GM21447 (cell line): ENCODE results near the gene ASB6.
"Not testable (repeated sequence)": the region's sequence is repeated elsewhere in the genome, so short reads cannot be mapped to it uniquely, and the experiment has no call there.

Experiments used
- ATAC-seq: cut with Tn5 transposase; IDR thresholded peaks from one replicate; pipeline ENCODE4 v1.9.1; 2021; ENCODE audit not compliant: unreplicated experiment

ASB6 gene

DNA sequence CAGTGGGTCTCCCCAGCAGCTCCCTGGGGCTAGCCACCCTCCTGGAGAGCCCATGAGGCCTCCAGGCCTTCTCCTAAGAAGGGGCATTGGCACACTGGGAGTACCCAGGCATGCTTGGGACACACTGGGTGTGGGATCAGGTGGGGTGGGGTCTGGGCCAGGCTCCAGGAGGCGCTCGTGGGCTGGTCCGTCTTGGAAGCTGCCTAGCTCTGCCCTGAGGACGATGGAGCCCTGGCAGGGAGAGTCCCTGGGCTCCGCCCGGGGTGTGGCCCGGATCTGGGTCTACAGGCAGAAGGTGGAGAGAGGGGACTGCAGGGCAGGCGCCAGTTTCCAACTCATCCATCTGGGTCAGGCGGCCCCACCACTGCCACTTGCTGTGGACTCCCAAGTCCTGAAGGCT is 25.9 kb upstream of the ASB6 start:
- no peak for ATAC-seq

DNA sequence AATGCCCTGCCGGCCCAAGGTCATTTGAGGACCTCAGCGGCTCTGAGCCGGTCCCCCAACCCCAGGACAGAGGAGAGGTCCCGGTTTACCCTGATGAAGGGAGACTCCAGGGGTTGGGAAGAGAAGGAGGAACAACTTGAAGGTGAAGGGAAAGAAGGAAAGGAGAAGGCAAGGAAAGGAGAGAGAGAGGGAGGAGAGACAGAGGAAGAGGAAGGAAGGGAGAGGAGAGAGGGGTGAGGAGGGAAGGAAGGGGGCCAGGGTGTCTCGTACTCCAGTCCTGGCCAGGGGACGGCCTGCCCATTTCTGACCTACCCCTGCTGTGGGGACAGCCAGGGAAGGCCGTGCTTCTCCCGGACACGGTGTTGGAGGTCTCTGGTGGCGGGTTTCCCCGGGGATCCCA is 25.4 kb upstream of the ASB6 start:
- no peak for ATAC-seq

GRCh38 chr9:129666575-129666974 is 24.6 kb upstream of the ASB6 start:
- no peak for ATAC-seq

DNA sequence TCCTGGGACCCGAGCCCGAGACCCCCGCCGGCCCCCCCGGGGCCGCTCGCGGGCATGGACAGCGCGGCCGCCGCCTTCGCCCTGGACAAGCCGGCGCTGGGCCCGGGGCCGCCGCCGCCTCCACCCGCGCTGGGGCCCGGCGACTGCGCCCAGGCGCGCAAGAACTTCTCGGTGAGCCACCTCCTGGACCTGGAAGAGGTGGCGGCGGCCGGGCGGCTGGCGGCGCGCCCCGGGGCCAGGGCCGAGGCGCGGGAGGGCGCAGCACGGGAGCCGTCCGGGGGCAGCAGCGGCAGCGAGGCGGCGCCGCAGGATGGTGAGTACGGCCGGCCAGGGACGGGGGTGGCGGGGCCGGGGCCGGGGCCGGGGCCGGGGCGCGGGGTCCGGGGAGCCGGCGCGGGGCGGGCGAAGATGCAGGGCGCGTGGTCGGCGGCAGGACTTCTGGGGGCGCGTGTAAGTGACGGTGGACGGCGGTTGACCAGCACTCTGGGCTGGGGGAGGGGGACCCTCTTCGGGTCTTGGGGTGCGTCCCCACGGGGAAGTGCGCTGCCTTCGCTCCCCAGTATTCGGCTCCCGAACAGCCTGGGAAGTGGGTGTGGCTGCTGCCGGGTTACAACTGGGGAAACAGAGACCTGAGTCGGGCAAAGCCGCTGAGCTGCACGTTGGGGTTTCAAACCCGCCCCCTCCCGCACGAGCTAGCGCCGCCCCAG is 24.0 kb upstream of the ASB6 start:
- ATAC-seq, result no peak

GRCh38 chr9:129665389-129665775 is 23.4 kb upstream of the ASB6 start, which contains the start of gene PRRX2:
Gene PRRX2, plus strand, starts transcription at chr9:129665647. Its CDS starts 221 bp downstream, at chr9:129665868.
- no peak for ATAC-seq

GRCh38 chr9:129664746-129665388 is 22.9 kb upstream of the ASB6 start:
- no peak for ATAC-seq

- ATAC-seq, result not testable (repeated sequence)
These were observed 20.3 kb upstream of the ASB6 start for GRCh38 chr9:129662239-129662638.

GRCh38 chr9:129661029-129661428 is 19.1 kb upstream of the ASB6 start:
- ATAC-seq, result no peak

DNA sequence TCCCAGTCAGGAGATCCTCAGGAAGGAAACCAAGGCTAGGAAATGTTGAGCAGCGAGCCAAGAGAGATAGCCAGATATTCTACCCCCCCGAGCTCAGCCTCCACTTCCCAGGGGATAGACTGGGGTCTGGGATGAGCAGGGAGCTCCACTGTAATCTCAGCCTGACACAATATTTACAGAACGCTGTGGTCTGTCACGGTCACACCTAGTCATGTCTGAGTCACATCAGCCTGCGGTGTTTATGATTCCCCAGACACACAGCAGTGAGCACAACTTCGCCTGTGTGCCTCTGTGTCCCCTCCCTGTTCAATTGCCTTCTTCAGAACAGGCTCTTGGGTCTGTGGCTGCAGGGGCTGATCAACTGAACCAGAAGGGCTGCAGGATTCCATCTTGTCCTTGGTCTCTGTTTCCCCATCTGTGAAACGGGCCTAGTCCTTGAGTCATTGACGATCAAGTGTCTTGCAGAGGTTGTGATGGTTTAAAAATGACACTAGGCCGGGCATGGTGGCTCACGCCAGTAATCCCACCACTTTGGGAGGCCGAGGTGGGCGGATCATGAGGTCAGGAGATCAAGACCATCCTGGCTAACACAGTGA is 14.9 kb upstream of the ASB6 start:
- no peak for ATAC-seq

GRCh38 chr9:129655696-129656095 is 13.7 kb upstream of the ASB6 start:
- no peak for ATAC-seq

DNA sequence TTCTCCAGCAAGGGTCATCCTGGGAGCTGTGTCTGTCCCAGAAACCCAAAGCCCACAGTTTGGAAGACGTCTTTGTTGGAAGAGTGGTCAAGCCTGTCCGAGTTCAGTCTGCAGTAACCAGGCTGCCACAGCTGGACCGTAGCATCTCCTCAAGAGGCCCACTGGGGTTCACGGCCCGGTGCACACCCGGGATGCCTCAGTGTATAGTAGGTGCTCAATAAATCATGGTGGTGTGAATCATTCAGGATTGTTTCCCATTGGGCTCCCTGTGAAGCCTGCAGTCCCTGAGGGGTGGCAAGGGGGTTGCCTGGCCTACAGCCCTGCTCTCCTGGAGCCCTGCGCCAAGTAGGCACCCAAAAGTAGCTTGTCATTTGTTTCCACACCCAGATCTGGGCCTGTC is 13.2 kb upstream of the ASB6 start:
- ATAC-seq, result no peak

GRCh38 chr9:129654554-129655040 is 12.6 kb upstream of the ASB6 start:
- no peak for ATAC-seq

- no peak for ATAC-seq
These were observed 12.0 kb upstream of the ASB6 start for GRCh38 chr9:129653823-129654553.

DNA sequence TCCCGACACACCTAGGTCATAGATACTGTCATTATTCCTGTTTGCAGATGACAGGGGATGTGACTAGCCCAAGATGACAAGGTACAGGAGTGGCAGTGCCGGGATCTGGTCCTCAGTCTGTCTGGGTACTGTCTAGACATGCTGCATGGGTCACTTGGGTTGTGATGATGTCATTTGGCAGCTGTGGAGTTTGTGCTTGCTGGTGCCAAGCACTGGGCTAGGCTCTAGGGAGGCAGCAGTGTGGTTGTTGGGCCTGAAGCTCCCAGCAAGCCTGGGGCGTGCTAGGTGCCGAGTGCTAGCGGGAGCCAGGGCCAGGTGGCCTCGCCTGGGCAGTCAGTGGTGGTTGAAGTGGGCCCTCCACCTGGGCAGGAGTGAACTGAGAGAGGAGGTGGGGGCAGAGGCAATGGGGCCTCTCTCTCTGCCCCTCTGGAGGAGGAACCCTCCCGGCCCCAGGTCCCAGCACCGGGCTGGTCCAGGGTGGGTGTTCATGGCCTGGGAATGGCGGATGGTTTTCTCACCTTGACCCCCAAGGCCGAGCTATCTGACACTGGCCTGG is 8.8 kb upstream of the ASB6 start:
- ATAC-seq, result no peak

DNA sequence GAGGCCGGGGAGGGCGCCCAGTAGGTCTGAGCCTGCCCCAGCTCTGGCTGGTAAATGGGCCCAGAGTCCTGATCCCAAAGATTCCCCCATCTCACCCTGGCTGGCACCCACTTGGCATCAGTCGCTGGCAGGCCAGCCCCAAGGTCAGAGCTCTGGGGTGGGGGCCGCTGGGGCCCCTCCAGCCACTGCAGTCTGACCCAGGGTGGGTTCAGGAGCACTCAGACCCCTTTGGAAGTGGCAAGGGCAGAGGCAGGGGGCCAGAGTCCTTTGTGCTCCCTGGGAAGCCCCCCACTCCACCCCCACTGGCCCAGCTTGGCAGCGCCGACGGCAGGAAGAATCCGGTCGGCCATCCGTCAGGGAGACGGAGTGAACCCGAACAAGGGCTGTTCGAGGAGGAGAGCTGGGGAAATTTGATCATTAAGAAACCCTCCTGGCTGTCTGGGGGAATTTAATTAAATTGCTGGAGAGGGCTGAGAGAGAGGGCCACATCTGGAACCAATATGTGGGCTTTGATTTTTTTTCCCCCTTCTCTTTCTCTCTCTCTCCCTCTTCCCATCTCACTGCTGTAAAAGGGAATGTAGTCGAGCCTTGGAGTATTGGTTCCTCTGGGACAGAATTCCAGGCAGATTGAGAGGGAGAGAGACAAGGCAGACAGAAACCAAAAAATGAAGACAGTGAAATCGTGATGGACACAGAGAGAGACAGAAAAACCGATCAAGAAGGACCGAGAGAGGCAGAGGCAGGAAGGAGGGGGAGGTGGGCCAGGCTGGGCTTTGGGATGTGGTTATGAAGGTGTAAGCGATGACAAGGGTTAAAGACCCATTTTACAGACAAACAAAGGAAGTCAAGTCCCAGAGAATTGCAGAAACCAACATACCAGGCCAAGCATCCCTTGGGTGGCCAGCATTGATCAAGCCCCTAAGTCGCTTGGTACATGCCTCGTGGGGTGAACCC is 8.1 kb upstream of the ASB6 start:
- no peak for ATAC-seq

DNA sequence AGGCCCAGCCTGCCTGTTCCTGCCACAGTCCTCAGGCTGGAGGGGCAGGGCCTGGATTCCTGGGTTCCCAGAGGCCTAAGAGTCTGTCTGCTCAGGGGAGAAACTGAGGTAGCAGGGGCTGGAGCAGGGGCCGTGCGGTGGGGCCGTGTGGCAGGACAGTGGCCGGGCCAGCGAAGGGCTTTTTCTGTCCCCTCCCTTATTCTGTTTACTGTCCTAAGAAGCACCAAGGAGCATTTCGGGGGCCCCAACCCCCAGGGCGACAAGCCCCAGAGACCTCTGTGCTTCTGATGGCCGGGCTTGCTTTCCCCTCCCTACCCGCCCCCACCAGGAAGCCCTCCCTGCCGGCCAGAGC is 6.8 kb upstream of the ASB6 start:
- ATAC-seq, result no peak

DNA sequence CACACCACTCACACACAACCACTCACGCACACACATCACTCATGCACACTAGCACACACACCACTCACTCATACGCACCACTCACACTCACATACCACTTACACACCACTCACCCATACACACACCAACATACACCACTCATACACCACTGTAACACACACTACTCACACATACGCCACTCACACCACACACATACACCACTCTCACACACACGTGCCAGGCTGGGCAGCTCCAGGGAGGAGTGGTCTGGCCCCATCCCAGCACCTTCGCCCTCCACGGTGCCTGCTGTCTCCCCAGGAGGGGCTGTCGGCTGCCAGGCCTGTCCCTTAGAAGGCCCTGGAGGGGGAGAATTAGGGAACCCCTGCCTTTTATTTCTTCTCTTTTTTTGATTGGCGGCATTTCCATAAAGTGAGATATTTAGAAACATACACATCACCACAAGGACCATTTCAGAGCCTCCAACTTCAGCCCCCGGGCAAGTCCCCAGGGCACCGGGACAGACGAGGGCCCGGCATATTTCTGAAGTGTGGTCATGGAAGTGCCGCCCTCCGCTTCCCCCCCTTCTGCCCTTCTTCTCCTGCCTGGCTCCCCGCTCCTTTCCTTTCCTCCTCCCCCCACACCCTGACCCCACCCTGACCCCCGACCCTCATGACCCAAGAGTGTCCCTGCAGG is 6.3 kb upstream of the ASB6 start:
- ATAC-seq, result no peak

DNA sequence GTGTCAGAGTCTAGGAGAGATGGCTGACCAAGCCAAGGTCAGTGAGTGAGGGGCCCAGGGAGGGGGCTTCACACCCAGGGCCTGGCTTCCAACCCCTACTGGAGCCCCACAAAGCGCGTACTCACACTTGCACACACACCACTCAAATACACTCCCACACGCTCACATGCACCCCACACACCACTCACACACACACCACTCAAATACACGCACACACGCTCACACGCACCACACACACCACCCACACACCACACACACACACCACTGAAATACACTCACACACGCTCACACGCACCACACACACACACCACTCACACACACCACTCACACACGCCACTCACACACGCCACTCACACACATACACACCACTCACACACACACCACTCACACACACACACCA is 5.7 kb upstream of the ASB6 start:
- no peak for ATAC-seq

DNA sequence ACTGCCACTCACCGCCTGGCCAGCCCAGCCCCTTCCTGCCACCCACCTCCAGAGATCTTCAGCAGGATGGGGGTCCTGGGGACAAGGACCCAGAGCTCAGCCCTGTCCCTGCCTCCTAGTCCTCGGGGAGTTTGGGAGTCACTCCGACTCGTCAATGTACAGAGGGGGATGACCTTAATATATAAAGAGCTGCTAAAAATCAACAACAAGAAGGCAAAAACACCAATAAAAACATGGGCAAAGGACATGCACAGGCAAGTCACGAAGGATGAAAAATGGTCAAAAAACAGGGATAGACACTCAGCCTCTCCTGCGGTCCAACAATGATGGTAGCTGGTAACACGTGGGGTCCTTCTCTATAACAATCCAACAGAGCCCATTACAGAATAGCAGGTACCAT is 4.7 kb upstream of the ASB6 start:
- no peak for ATAC-seq

DNA sequence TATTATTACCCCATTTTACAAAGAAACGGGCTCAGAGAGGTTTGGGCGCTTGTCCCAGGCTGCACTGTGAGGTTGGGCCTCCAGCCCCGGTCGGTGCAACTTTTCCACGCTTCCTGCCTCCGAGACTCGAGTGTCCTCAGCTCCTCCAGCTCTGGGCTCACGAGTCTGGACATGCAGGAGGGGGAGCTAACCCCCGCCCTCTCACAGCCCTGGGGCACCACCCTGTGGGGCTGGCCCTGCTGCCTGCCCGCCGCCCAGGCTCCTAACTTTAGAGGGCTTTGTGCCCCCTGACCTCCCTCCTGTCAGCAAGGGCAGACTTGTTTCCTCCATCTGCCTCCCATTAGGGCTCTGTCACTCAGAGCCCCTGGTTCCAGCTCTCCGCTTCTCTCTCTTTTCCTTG is 4.3 kb upstream of the ASB6 start:
- no peak for ATAC-seq
